ENCODE measurements around the gene CYP4F3.
"Not testable (repeated sequence)": the region's sequence is repeated elsewhere in the genome, so short reads cannot be mapped to it uniquely, and the experiment has no call there.

CYP4F3 gene

DNA sequence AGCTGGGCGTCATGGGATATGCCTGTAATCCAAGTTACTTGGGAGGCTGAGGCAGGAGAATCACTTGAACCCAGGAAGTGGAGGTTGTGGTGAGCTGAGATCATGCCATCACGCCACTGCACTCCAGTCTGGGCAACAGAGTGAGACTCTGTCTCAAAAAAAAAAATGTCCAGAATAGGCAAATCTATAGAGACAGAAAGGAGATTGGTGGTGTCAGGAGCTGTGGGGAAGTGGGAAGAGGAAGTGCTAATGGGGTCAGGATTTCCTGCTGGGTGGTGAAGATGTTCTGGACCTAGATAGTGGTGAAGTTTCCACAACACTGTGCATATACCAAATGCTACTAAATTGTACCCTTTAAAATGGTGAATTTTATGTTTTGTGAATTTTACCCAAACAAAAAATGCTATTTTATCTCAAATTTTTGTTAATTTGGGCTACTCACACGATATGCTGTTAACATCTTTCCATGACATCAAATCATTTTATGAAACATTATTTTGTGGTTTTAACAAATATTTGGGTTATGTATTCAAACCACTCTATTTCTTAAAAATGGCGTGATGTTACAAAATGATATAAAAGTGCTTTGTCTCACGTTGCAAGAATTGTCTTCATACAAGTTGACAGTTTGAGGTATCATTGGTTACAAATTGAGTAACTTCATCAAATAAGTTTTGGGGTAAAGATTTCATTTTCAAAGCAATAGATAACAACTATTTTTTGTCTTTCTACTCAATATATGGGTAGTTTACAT, 7.4 kb upstream of the CYP4F3 start:
- ATAC-seq: no peak

DNA sequence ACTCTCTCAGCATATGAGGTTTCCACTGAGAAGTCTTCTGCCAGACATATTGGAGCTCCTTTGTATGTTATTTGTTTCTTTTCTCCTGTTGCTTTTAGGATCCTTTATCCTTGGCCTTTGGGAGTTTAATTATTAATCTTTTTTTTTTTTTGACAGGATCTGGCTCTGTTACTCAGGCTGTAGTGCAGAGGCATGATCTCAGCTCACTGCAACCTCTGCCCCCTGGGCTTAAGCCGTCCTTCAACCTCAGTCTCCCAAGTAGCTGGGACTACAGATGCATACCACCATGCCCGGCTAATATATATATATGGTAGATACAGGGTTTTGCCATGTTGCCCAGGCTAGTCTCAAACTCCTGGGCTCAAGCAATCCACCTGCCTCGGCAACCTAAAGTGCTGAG, 6.6 kb upstream of the CYP4F3 start:
- ATAC-seq: no peak

- no peak for ATAC-seq
These were observed 5.5 kb upstream of the CYP4F3 start for GRCh38 chr19:15635016-15635805.

DNA sequence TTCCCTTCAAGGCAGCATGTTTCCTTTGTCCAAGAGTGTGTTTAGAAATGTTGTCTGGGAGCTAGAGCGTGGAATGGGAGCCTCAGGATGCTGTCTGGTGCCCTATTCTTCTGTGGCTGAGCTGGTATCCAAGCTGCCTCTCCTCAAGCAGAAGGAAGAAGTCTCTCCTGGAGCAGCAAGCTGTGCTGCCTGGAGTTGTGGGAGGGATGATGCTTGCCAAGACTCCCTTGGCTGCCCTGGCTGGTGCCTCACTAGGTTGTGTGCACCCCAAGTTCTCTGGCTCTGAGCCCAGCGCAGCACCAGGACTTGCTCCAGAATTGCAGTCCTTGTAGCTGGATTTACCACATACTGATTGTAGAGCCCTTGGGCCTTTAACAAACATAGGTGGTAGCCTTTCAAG, 4.7 kb upstream of the CYP4F3 start:
- ATAC-seq: no peak

DNA sequence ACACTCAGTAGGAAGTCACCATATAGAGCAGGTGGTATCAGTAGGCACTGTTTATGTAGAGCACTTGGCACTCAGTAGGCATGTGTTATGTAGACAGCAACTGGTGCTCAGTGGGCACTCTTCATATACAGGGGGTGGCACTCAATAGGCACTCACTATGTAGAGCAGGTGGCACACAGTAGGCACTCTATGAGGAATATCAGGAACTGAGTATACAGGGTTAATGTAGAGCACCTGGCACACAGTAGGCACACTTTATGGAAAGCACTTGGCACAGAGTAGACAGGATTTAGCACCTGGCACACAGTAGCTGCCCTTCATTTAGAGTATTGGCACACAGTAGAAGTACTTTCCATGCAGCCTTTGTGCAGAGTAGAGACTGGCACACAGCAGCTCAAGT, 1.1 kb upstream of the CYP4F3 start:
- no peak for ATAC-seq

- no peak for ATAC-seq
These were observed 354 bp downstream of the CYP4F3 start for GRCh38 chr19:15640904-15641597.

DNA sequence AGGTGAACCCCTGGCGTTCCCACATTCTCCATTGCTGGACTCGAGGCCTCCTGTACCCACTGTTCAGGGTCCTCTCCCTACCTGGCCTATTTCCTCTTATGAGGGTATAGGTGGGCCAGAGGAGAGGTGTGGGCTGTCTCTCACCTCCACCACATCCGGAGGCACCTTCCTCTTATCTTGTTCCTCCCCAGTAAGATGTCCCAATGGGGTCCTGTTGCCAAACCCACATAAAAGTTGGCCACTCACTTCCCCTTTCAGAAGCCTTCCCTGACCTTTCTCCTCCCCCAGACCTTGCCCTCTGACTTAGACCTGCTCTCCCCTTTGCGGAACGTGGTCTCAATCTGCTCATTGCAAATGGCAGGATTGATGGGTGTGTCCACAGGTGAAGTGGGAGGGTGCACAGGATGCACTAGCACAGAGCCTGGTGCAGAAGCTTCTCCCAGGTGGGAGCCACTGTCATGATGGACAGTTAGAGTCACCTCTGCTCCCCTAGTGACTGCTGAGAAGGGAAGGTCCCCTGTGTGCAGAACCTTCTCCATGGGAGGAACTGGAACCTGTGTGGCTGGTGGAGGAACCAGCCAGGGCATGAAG, 1.3 kb downstream of the CYP4F3 start:
- no peak for ATAC-seq

GRCh38 chr19:15642807-15643206, 2.1 kb downstream of the CYP4F3 start:
- no peak for ATAC-seq

GRCh38 chr19:15643387-15643786, 2.7 kb downstream of the CYP4F3 start:
- no peak for ATAC-seq

GRCh38 chr19:15644066-15644741, 3.5 kb downstream of the CYP4F3 start:
- ATAC-seq: no peak

- ATAC-seq: no peak
These were observed 4.1 kb downstream of the CYP4F3 start for GRCh38 chr19:15644816-15645215.

DNA sequence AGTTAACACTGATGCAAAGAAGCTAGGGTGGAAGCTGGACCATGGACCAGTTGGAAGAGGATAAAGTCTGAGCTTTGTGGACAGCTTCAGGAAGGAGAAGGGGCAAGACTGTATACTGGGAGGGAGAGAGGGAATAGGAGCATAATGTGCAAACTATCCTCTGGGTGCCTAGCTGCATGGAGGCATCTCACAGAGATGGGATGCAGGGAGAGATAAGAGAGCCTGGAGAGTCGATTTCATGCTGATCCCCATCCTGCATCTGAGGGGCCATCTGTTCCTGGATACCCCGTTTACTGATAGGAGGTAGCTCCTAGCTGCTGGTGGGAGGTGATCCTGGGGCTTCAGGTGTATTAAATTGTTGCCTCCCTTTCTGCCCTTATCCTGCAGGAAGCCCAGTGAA, 8.8 kb downstream of the CYP4F3 start:
- ATAC-seq: no peak

DNA sequence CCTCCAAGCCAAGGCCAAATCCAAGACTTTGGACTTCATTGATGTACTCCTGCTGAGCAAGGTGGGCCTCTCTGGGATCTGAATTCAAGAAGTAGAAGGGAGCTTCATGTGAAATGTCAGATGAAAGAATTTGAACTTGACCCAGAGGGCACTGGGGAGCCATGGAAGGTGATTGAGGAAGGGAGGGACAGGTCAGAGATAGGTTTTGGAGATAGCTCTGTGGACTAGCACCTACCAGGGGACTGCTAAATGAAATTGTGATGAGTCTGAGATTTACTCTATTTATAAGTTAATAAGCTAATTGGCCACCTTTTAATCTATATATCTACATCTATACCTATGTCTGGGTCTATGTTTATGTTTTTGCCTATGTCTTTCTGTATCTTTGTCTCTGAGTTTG, 9.4 kb downstream of the CYP4F3 start:
- ATAC-seq: not testable (repeated sequence)

GRCh38 chr19:15651791-15652190, 11.1 kb downstream of the CYP4F3 start:
- no peak for ATAC-seq

DNA sequence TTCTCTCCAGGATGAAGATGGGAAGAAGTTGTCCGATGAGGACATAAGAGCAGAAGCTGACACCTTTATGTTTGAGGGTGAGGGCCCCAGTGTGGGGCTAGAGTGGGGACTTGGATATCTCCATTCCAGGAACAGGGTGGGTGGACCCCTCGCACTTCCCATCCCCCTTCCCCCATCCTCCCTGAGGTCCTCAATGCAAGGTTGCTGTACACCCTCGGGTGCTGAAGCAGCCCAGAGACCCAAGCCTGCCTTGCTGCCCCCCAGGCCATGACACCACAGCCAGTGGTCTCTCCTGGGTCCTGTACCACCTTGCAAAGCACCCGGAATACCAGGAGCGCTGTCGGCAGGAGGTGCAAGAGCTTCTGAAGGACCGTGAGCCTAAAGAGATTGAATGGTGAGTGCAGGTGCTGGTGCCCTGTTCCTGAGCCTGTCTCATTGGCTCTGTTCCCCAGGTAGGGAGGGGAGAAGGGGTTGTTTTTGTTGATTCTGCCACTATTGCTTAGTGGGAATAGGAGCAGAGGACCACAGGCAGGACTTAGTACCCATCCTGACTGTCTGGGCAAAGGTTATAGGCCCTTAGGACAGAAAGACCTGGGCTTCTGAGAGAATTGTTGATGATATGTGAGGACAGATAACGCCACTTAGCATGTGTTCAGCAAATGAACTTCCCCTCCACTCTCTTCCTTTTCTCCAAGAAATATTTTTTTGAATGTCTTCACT, 12.0 kb downstream of the CYP4F3 start:
- ATAC-seq: no peak

- ATAC-seq: no peak
These were observed 15.8 kb downstream of the CYP4F3 start for GRCh38 chr19:15656467-15656866.

DNA sequence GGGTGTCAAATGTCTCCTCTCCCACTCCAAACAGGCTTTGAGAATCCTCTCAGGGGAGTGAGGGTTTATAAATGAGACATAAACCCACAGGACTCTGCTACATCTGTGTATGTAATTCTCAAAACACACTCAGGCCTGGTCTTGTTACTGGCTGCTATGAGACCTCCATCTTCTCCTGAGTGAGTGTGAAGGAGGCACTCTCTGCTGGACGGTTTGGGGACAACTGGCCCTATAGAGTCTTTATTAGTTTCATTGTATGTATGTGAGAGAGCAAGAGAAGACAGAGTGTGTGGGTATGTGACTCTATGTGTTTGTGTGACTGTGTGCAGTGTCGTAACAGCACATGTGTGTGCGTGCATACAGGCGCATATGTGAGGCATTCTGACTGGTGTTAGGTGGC, 22.6 kb downstream of the CYP4F3 start:
- no peak for ATAC-seq

GRCh38 chr19:15666186-15666585, 25.5 kb downstream of the CYP4F3 start:
- no peak for ATAC-seq

- ATAC-seq: no peak
These were observed 26.2 kb downstream of the CYP4F3 start for GRCh38 chr19:15666883-15667282.

DNA sequence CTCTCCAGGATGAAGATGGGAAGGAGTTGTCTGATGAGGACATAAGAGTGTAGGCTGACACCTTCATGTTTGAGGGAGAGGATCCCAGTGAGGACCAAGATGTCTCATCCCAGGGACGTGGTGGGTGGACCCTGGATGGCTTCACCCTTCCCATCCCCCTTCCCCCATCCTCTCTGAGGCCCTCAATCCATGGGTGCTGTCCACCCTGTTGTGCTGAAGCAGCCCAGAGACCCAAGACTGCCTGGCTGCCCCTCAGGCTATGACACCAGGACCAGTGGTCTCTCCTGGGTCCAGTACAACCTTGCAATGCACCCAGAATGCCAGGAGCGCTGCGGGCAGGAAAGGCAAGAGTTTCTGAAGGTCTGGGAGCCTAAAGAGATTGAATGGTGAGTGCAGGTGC, 28.7 kb downstream of the CYP4F3 start:
- ATAC-seq: no peak

DNA sequence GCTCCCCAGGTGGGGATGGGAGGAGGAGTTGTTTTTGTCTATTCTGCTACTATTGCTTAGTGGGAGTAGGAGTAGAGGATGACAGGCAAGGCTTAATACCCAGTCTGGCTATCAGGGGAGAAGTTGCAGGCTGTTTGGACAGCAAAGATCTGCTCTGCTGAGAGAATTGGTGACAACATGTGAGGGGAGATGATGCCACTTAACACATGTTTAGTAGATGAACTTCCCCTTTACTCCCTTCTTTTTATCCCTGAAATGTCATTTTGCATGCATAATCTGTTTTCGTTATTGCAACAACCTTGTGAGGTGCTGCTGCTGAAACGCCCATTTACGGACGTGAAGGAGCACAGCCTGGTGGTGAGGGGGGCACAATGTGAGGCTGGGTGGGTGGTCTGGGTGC, 29.2 kb downstream of the CYP4F3 start:
- no peak for ATAC-seq

DNA sequence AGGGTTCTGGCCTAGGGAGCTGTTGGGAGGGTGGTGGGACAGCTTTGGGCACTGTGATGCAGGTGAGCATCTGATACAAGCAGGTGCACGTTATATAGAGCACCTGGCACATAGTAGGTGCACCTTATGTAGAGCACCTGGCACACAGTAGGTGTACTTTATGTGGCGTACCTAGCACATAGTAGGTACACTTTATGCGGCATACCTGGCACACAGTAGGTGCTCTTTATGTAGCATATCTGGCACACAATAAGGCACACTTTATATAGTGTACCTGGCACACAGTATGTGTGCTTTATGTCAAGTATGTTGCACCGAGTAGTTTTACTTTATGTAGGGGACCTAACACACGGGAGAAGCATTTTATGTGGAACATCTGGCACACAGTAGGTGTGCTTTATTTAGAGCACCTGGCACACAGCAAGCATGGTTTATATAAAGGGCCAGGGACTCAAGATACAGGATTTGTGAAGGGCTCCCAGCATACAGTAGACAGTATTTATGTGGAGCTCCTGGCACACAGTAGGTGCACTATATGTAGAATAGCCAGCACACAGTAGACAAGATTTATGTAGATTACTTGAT, 30.6 kb downstream of the CYP4F3 start:
- ATAC-seq: no peak

Measured in activated CD4-positive, CD25-positive, alpha-beta regulatory T cell treated with anti-CD3 and anti-CD28 coated beads, Interleukin-2, amount 50 U/mL, for 24 hours (primary cell).